H9 (cell line): ENCODE results near the gene DLX5. TPM values are rescaled to one million over a fixed set of nuclear protein-coding genes. Genes with fewer than 3 reads are reported as not detected.
A peak's percentile ranks its signal among the peaks of the same experiment; 100 is the strongest.

ENCODE experiments used
- DNase-seq: peaks from one replicate; pipeline ENCODE4 v3.0.0-alpha.2; 2017
- H2AFZ ChIP-seq: one replicate; pipeline ENCODE4 v1.6.1; 2013; ENCODE audit warnings: mild to moderate bottlenecking, low read length, control low read depth, moderate library complexity
- H2AK5ac ChIP-seq: 2 replicates; pipeline ENCODE4 v1.6.1; 2013; ENCODE audit warnings: low read length, control low read depth, mixed read lengths; ENCODE audit not compliant: insufficient read length
- H2BK120ac ChIP-seq: one replicate; pipeline ENCODE4 v1.6.1; 2013; ENCODE audit warnings: low read depth, mild to moderate bottlenecking, low read length, control low read depth, inconsistent platforms; ENCODE audit not compliant: poor library complexity, severe bottlenecking
- H2BK12ac ChIP-seq: 2 replicates; pipeline ENCODE4 v1.6.1; 2013; ENCODE audit warnings: low read length, control low read depth, mixed read lengths, low read depth; ENCODE audit not compliant: insufficient read length
- H2BK15ac ChIP-seq: 2 replicates; pipeline ENCODE4 v1.6.1; 2013; ENCODE audit warnings: low read depth, low read length, control low read depth
- H2BK20ac ChIP-seq: one replicate; pipeline ENCODE4 v1.6.1; 2013; ENCODE audit warnings: low read depth, mild to moderate bottlenecking, low read length, control low read depth, inconsistent platforms; ENCODE audit not compliant: poor library complexity, severe bottlenecking
- H2BK5ac ChIP-seq: 2 replicates; pipeline ENCODE4 v1.6.1; 2013; ENCODE audit warnings: low read length, control low read depth, mixed read lengths; ENCODE audit not compliant: insufficient read length
- H3K14ac ChIP-seq: 2 replicates; pipeline ENCODE4 v1.6.1; 2013; ENCODE audit warnings: low read length, control low read depth; ENCODE audit not compliant: insufficient read depth
- H3K18ac ChIP-seq: 2 replicates; pipeline ENCODE4 v1.6.1; 2013; ENCODE audit warnings: low read depth, mild to moderate bottlenecking, mixed read lengths, low read length, control low read depth; ENCODE audit not compliant: insufficient read length
- H3K23ac ChIP-seq: 2 replicates; pipeline ENCODE4 v1.6.1; 2013; ENCODE audit warnings: low read length, control low read depth, mixed read lengths, low read depth; ENCODE audit not compliant: insufficient read length
- H3K23me2 ChIP-seq: 2 replicates; pipeline ENCODE4 v1.6.1; 2013; ENCODE audit warnings: low read depth, mild to moderate bottlenecking, mixed read lengths, low read length, control low read depth; ENCODE audit not compliant: insufficient read length, poor library complexity, severe bottlenecking
- H3K27ac ChIP-seq: 2 replicates; pipeline ENCODE4 v1.5.1; 2013; ENCODE audit warnings: low read length, control low read depth, mixed read lengths, low read depth; ENCODE audit not compliant: insufficient read length
- H3K27me3 ChIP-seq: 2 replicates; pipeline ENCODE4 v1.6.1; 2013; ENCODE audit warnings: low read length, control low read depth, inconsistent platforms; ENCODE audit not compliant: insufficient read depth
- H3K4ac ChIP-seq: 2 replicates; pipeline ENCODE4 v1.6.1; 2013; ENCODE audit warnings: low read depth, mild to moderate bottlenecking, control low read depth, inconsistent platforms, low read length, moderate library complexity
- H3K4me1 ChIP-seq: 2 replicates; pipeline ENCODE4 v1.6.1; 2013; ENCODE audit warnings: low read length, control low read depth, inconsistent platforms; ENCODE audit not compliant: insufficient read depth
- H3K4me2 ChIP-seq: 2 replicates; pipeline ENCODE4 v1.6.1; 2013; ENCODE audit warnings: low read length, control low read depth, mixed read lengths; ENCODE audit not compliant: insufficient read length, insufficient read depth
- H3K56ac ChIP-seq: 2 replicates; pipeline ENCODE4 v1.6.1; 2013; ENCODE audit warnings: low read depth, mild to moderate bottlenecking, mixed read lengths, low read length, control low read depth; ENCODE audit not compliant: insufficient read length
- H3K79me1 ChIP-seq: 2 replicates; pipeline ENCODE4 v1.6.1; 2013; ENCODE audit warnings: low read depth, mild to moderate bottlenecking, moderate library complexity, low read length, control low read depth, inconsistent platforms; ENCODE audit not compliant: insufficient read depth, poor library complexity, severe bottlenecking
- H3K79me2 ChIP-seq: 2 replicates; pipeline ENCODE4 v1.6.1; 2013; ENCODE audit warnings: low read length, control low read depth, inconsistent platforms; ENCODE audit not compliant: insufficient read depth
- H3K9ac ChIP-seq: 2 replicates; pipeline ENCODE4 v1.6.1; 2013; ENCODE audit warnings: low read length, control low read depth, mixed read lengths; ENCODE audit not compliant: insufficient read length; ENCODE audit errors: extremely low read depth
- H3K9me3 ChIP-seq: one replicate; pipeline ENCODE4 v1.6.1; 2013; ENCODE audit warnings: low read depth, low read length, inconsistent platforms; ENCODE audit not compliant: control insufficient read depth
- H3T11ph ChIP-seq: one replicate; pipeline ENCODE4 v1.6.1; 2013; ENCODE audit warnings: mild to moderate bottlenecking, low read length, control low read depth, inconsistent platforms
- H4K20me1 ChIP-seq: one replicate; pipeline ENCODE4 v1.6.1; 2013; ENCODE audit not compliant: control insufficient read depth, insufficient read length, insufficient read depth
- H4K5ac ChIP-seq: 2 replicates; pipeline ENCODE4 v1.6.1; 2013; ENCODE audit warnings: low read depth, mild to moderate bottlenecking, mixed read lengths, low read length, control low read depth; ENCODE audit not compliant: insufficient read length
- H4K8ac ChIP-seq: replicated peaks from 2 replicates; pipeline ENCODE4 v1.6.1; 2013; ENCODE audit warnings: low read length, control low read depth, mixed read lengths, low read depth; ENCODE audit not compliant: insufficient read length
- H4K91ac ChIP-seq: 2 replicates; pipeline ENCODE4 v1.6.1; 2013; ENCODE audit warnings: low read depth, mild to moderate bottlenecking, moderate library complexity, mixed read lengths, low read length, control low read depth; ENCODE audit not compliant: insufficient read length
- H3K27ac Mint-ChIP-seq, 3 experiments: 2 replicates in 2 of 3; 3 replicates in 1 of 3; pipeline ENCODE4 v1.8.0; 2020 to 2021; ENCODE audit warnings: mixed read lengths in 3 of 3, mild to moderate bottlenecking in 1 of 3, moderate library complexity in 1 of 3
- H3K27me3 Mint-ChIP-seq: 2 replicates; pipeline ENCODE4 v1.8.0; 2021; ENCODE audit warnings: low read depth, mild to moderate bottlenecking, moderate library complexity, mixed read lengths
- H3K36me3 Mint-ChIP-seq, 3 experiments: 2 replicates in 2 of 3; 3 replicates in 1 of 3; pipeline ENCODE4 v1.8.0; 2020 to 2021; ENCODE audit warnings: low read depth in 3 of 3, mixed read lengths in 3 of 3; ENCODE audit not compliant: insufficient read depth in 1 of 3
- H3K4me1 Mint-ChIP-seq, 2 experiments: 2 replicates each; pipeline ENCODE4 v1.8.0; 2020; ENCODE audit warnings: mixed read lengths in 2 of 2
- H3K4me3 Mint-ChIP-seq, 2 experiments: 2 replicates in 1 of 2; 3 replicates in 1 of 2; pipeline ENCODE4 v1.8.0; 2020 to 2021; ENCODE audit warnings: mild to moderate bottlenecking in 2 of 2, mixed read lengths in 2 of 2, moderate library complexity in 1 of 2
- H3K9me3 Mint-ChIP-seq, 2 experiments: 2 replicates in 1 of 2; 3 replicates in 1 of 2; pipeline ENCODE4 v1.8.0; 2020; ENCODE audit warnings: mild to moderate bottlenecking in 2 of 2, mixed read lengths in 2 of 2, moderate library complexity in 1 of 2
- WGBS: extraction: QIAGEN DNeasy Blood & Tissue Kit; methylation state at CpG from one replicate; pipeline ENCODE4 v1.1.7; 2013; ENCODE audit warnings: missing lambda C conversion rate, low lambda C conversion rate, mixed read lengths; ENCODE audit not compliant: insufficient read length; ENCODE audit errors: extremely low coverage; 5-methylcytosine and 5-hydroxymethylcytosine counted together
- total RNA-seq: library from RNA; stranded (reverse); gene quantifications from 2 replicates; pipeline ENCODE4 v1.2.1, GENCODE V29; 2021
- TF ChIP-seq, protein P1 (sequence below): fragments of 200-600 bp; sonication (generic); conservative IDR thresholded peaks from 3 replicates; pipeline ENCODE4 v1.8.0; 2021; ENCODE audit warnings: antibody characterized with exemption, mild to moderate bottlenecking

Gene DLX5
- total RNA-seq, 1 experiment from 2014 or later = 0.22 TPM

DNA sequence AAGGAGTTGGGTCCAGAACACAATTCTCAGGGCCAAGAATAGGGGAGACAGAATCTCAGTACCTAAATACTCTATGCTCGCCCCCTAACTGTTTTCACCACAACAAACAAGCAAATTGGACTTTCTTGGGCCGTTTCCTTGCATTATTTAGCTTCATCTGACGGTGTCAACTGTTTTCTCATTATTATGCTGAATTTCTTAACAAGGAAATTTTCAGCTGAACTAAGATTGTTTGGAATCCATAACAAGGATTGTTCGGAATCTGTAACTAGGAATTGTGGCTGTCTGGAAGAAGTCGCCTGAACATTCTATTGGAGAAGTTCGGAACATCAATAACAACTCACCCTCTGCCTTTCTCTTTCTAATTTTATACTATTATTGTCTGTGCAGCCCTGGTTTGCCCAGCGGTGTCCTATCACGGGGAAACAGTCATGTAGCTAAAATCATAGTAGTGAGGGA is 34.7 kb downstream of the DLX5 start:
- H2BK20ac ChIP-seq = no peak overlapping the region
- no peaks in the 10 kb centered on the region for H3K9me3 ChIP-seq
- H2BK5ac ChIP-seq = no peak overlapping the region
- Mint-ChIP-seq H3K9me3 (peaks cover 0 to 12% of the 10 kb centered on the region in 2 experiments; a peak in 3 of 5 replicates), H3K27me3 (peaks cover 100% of the 10 kb centered on the region), H3K36me3 (no peaks in the 10 kb centered on the region), H3K4me1 (peaks cover 33 to 69% of the 10 kb centered on the region in 2 experiments), H3K27ac (no peak overlapping the region), H3K4me3 (peak overlapping the region in 1 of 2 experiments; percentile 75; a peak in 4 of 5 replicates)
- no peak overlapping the region for H3K27ac ChIP-seq
- no CpG with 5 or more reads among the region's 8 CpGs for WGBS
- H2AK5ac ChIP-seq = no peak overlapping the region
- peaks cover 2% of the 10 kb centered on the region for H3K4me1 ChIP-seq
- peaks cover 15% of the 10 kb centered on the region for H3K23me2 ChIP-seq
- no peaks in the 10 kb centered on the region for H3K79me1 ChIP-seq
- no peaks in the 10 kb centered on the region for H4K20me1 ChIP-seq
- H3K79me2 ChIP-seq = no peaks in the 10 kb centered on the region
- H3K9ac ChIP-seq = no peak overlapping the region
- no peak overlapping the region for H3K56ac ChIP-seq
- no peak overlapping the region for H2AFZ ChIP-seq
- TF ChIP-seq, protein P1, sequence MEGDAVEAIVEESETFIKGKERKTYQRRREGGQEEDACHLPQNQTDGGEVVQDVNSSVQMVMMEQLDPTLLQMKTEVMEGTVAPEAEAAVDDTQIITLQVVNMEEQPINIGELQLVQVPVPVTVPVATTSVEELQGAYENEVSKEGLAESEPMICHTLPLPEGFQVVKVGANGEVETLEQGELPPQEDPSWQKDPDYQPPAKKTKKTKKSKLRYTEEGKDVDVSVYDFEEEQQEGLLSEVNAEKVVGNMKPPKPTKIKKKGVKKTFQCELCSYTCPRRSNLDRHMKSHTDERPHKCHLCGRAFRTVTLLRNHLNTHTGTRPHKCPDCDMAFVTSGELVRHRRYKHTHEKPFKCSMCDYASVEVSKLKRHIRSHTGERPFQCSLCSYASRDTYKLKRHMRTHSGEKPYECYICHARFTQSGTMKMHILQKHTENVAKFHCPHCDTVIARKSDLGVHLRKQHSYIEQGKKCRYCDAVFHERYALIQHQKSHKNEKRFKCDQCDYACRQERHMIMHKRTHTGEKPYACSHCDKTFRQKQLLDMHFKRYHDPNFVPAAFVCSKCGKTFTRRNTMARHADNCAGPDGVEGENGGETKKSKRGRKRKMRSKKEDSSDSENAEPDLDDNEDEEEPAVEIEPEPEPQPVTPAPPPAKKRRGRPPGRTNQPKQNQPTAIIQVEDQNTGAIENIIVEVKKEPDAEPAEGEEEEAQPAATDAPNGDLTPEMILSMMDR = no peak
- H4K91ac ChIP-seq = no peak overlapping the region
- H3K14ac ChIP-seq = no peak overlapping the region
- no peak overlapping the region for H4K8ac ChIP-seq
- DNase-seq = no peak
- H3K23ac ChIP-seq = no peak overlapping the region
- no peak overlapping the region for H4K5ac ChIP-seq
- no peak overlapping the region for H2BK15ac ChIP-seq
- H3K18ac ChIP-seq = no peak overlapping the region
- no peak overlapping the region for H3K4ac ChIP-seq
- no peak overlapping the region for H2BK12ac ChIP-seq
- H3K4me2 ChIP-seq = peak overlapping the region; percentile 45
- H2BK120ac ChIP-seq = no peak overlapping the region
- H3T11ph ChIP-seq = no peak overlapping the region
- peaks cover 66% of the 10 kb centered on the region for H3K27me3 ChIP-seq
